PC-3 (cell line): ENCODE measurements around the gene RTN1. TPM values are rescaled to one million over a fixed set of nuclear protein-coding genes. Genes with fewer than 3 reads are reported as not detected.

Experiments
- ATAC-seq: fragments of 200-7000 bp; cut with Tn5 transposase; 2 replicates; pipeline ENCODE4 v1.9.1; 2020; ENCODE audit warnings: mild to moderate bottlenecking, moderate library complexity
- BruUV-seq: library from RNA; stranded (reverse); fragments of 400-500 nt; replicated peaks from 2 replicates; lab custom pipeline; 2021; lab: Mats Ljungman, UMichigan
- CTCF ChIA-PET: fragments of 300-600 bp; sonication (Branson Sonifier 250); formaldehyde crosslinking; loops from one replicate; lab custom pipeline; 2022; ENCODE audit warnings: antibody characterized with exemption; lab: Charles Lee
- POLR2A ChIA-PET: fragments of 300-600 bp; sonication (Branson Sonifier 250); formaldehyde crosslinking; loops from one replicate; lab custom pipeline; 2022; ENCODE audit warnings: antibody characterized with exemption; ENCODE audit not compliant: unreplicated experiment; lab: Charles Lee
- DNase-seq: peaks from one replicate; pipeline ENCODE4 v3.0.0-alpha.2; 2015
- H2AFZ ChIP-seq: fragments of 300-600 bp; sonication (generic); 2 replicates; pipeline ENCODE4 v1.6.0; 2016; ENCODE audit warnings: antibody characterized with exemption, low read length
- H3F3A ChIP-seq: fragments of 300-600 bp; sonication (generic); one replicate; pipeline ENCODE4 v1.6.0; 2017; ENCODE audit warnings: antibody characterized with exemption, low read length, control low read depth, mild to moderate bottlenecking; ENCODE audit not compliant: unreplicated experiment
- H3K27ac ChIP-seq: fragments of 300-600 bp; sonication (generic); 2 replicates; pipeline ENCODE4 v1.5.1; 2016; ENCODE audit warnings: mild to moderate bottlenecking, low read length
- H3K27me3 ChIP-seq: fragments of 300-600 bp; sonication (generic); 2 replicates; pipeline ENCODE4 v1.6.1; 2016; ENCODE audit warnings: low read length, mixed read lengths
- H3K36me3 ChIP-seq: fragments of 300-600 bp; sonication (generic); 2 replicates; pipeline ENCODE4 v1.6.1; 2016; ENCODE audit warnings: low read depth, mixed run types, low read length, mixed read lengths
- H3K4me1 ChIP-seq: fragments of 300-600 bp; sonication (generic); 2 replicates; pipeline ENCODE4 v1.5.1; 2016; ENCODE audit warnings: low read length; ENCODE audit not compliant: insufficient read depth
- H3K4me2 ChIP-seq: fragments of 300-600 bp; sonication (generic); 2 replicates; pipeline ENCODE4 v1.6.0; 2016; ENCODE audit warnings: low read length
- H3K4me3 ChIP-seq: fragments of 300-600 bp; sonication (generic); 2 replicates; pipeline ENCODE4 v1.5.1; 2016; ENCODE audit warnings: mild to moderate bottlenecking, low read length, mixed read lengths
- H3K79me2 ChIP-seq: fragments of 300-600 bp; sonication (generic); 2 replicates; pipeline ENCODE4 v1.6.1; 2017; ENCODE audit warnings: low read length, mixed read lengths
- H3K9ac ChIP-seq: fragments of 300-600 bp; sonication (generic); 2 replicates; pipeline ENCODE4 v1.6.0; 2016; ENCODE audit warnings: mild to moderate bottlenecking, low read length
- H3K9me2 ChIP-seq: fragments of 300-600 bp; sonication (generic); replicated peaks from 2 replicates; pipeline ENCODE4 v1.6.1; 2016; ENCODE audit warnings: mixed run types, low read length, mixed read lengths
- H3K9me3 ChIP-seq: fragments of 300-600 bp; sonication (generic); 2 replicates; pipeline ENCODE4 v1.6.1; 2016; ENCODE audit warnings: low read length, mixed read lengths
- H4K20me1 ChIP-seq: fragments of 300-600 bp; sonication (generic); 2 replicates; pipeline ENCODE4 v1.6.1; 2016; ENCODE audit warnings: low read length, mixed read lengths
- CTCF ChIP-seq: fragments of 300-600 bp; sonication (generic); conservative IDR thresholded peaks from 2 replicates; pipeline ENCODE4 v1.5.1; 2017; ENCODE audit warnings: antibody characterized with exemption, low read depth, mild to moderate bottlenecking, low read length
- EZH2 ChIP-seq: fragments of 300-600 bp; sonication (generic); IDR thresholded peaks from one replicate; pipeline ENCODE4 v1.6.1; 2017; ENCODE audit warnings: antibody characterized with exemption, mild to moderate bottlenecking, low read length; ENCODE audit not compliant: unreplicated experiment
- EZH2phosphoT487 ChIP-seq: fragments of 300-600 bp; sonication (generic); IDR thresholded peaks from 2 replicates; pipeline ENCODE4 v1.6.1; 2018; ENCODE audit warnings: mild to moderate bottlenecking, antibody characterized with exemption, low read length, borderline replicate concordance
- intact Hi-C: fragments of 100-400 bp; cut with micrococcal nuclease; formaldehyde crosslinking; loops from 2 replicates; pipeline ENCODE4 v1.9.0; 2023
- total RNA-seq: library from RNA; depleted of rRNA; stranded (reverse); fragments of >200 nt; gene quantifications from 2 replicates; pipeline ENCODE4 v1.2.3, GENCODE V29; 2014

The RTN1 gene
- total RNA-seq, 1 experiment from 2014 or later: not detected

GRCh38 chr14:59895721-59896120 is 25.1 kb upstream of the RTN1 start:
- H3K4me3 ChIP-seq: no peak overlapping the region
- H3K27me3 ChIP-seq: peaks cover 58% of the 10 kb centered on the region
- intact Hi-C loops: loop anchor here (5.0 kb wide), 1 partner anchor 188 kb away; no protein-coding TSS in a partner anchor
- 0 out of 2 replicates have a peak, but pooled peaks cover 4% of the 10 kb centered on the region for H3K9me2 ChIP-seq
- ChIA-PET POLR2A (no interaction called here), CTCF (no interaction called here)
- H3K4me1 ChIP-seq: no peaks in the 10 kb centered on the region
- ATAC-seq (no peak), DNase-seq (no peak)
- H3K9me3 ChIP-seq: no peaks in the 10 kb centered on the region
- no peak overlapping the region for H2AFZ ChIP-seq
- no peaks in the 10 kb centered on the region for H3F3A ChIP-seq
- no peak overlapping the region for H3K4me2 ChIP-seq
- no peaks in the 10 kb centered on the region for H3K79me2 ChIP-seq
- no TSS peak for BruUV-seq
- TF ChIP-seq EZH2: no peak
- TF ChIP-seq CTCF: no peak
- TF ChIP-seq EZH2phosphoT487: no peak
- H3K27ac ChIP-seq: no peak overlapping the region
- no peak overlapping the region for H3K9ac ChIP-seq
- no peaks in the 10 kb centered on the region for H4K20me1 ChIP-seq
- H3K36me3 ChIP-seq: no peaks in the 10 kb centered on the region

DNA sequence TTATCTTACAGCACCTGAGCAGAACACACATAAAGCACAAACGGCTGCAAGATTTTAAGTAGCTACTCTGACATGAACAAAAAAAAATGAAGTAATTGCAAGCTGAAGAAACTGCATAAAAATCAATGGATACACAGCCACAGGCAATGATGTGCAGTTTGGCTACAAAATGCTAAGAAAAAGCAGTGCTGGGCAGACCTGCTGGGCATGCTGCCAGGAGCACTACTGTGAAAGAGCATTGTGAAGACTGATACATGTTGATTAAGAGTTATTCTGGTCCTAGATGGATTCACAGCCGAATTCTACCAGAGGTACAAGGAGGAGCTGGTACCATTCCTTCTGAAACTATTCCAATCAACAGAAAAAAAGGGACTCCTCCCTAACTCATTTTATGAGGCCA is 20.1 kb upstream of the RTN1 start:
- TF ChIP-seq EZH2phosphoT487: no peak
- TF ChIP-seq CTCF: no peak
- no peak for TF ChIP-seq EZH2
- no peak overlapping the region for H3K4me2 ChIP-seq
- intact Hi-C loops: no loop called here
- H3K27ac ChIP-seq: no peak overlapping the region
- no peaks in the 10 kb centered on the region for H3K4me1 ChIP-seq
- H3K36me3 ChIP-seq: no peaks in the 10 kb centered on the region
- peaks cover 44% of the 10 kb centered on the region; the same call in 1 of the 2 replicates for H3K27me3 ChIP-seq
- H3F3A ChIP-seq: no peaks in the 10 kb centered on the region
- H3K4me3 ChIP-seq: no peak overlapping the region
- no peaks in the 10 kb centered on the region for H3K9me3 ChIP-seq
- H3K79me2 ChIP-seq: no peaks in the 10 kb centered on the region
- ATAC-seq: no peak
- H3K9me2 ChIP-seq: 0 out of 2 replicates have a peak, but pooled peaks cover 4% of the 10 kb centered on the region
- ChIA-PET POLR2A (no interaction called here), CTCF (no interaction called here)
- BruUV-seq: no TSS peak
- H3K9ac ChIP-seq: no peak overlapping the region
- no peak for DNase-seq
- no peaks in the 10 kb centered on the region for H4K20me1 ChIP-seq
- no peak overlapping the region for H2AFZ ChIP-seq

DNA sequence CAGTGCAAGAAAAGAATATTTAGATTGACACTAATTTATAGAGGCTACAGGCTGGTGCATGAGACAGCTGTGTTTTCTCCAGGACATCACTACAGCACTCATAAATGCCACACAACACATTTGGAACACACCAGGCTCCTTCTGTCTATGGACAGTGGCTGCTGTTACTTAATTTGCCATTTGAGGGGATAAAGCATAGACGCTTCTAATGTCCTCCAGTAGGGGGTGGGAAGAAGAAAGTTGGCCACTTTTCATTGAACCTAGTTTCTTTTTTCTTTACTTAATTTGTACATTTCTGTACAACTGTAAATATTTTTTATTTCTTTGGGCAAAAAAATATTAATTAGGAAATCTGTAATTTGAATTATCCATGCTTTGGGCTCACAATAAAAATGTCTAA is 12.4 kb upstream of the RTN1 start:
- H3K9ac ChIP-seq: no peak overlapping the region
- peaks cover 50% of the 10 kb centered on the region for H3K27me3 ChIP-seq
- peak; percentile 80 for ATAC-seq
- ChIA-PET POLR2A (no interaction called here), CTCF (no interaction called here)
- H2AFZ ChIP-seq: no peak overlapping the region
- DNase-seq: peak; percentile 58
- H3K4me3 ChIP-seq: no peak overlapping the region
- no peak overlapping the region for H3K4me2 ChIP-seq
- no peak overlapping the region for H3K27ac ChIP-seq
- intact Hi-C loops: no loop called here
- H3K9me2 ChIP-seq: no peaks in the 10 kb centered on the region
- TF ChIP-seq EZH2 (no peak), CTCF (peak; percentile 88)
- no peaks in the 10 kb centered on the region for H3F3A ChIP-seq
- BruUV-seq: no TSS peak
- H3K9me3 ChIP-seq: no peaks in the 10 kb centered on the region
- no peaks in the 10 kb centered on the region for H3K4me1 ChIP-seq
- no peaks in the 10 kb centered on the region for H3K79me2 ChIP-seq
- H3K36me3 ChIP-seq: no peaks in the 10 kb centered on the region
- H4K20me1 ChIP-seq: no peaks in the 10 kb centered on the region
